ENCODE data around the gene MARCHF2.

The MARCHF2 gene

GRCh38 chr19:8476524-8476923, 63.4 kb downstream of the MARCHF2 start:
- TF ChIP-seq CTCF (IDR thresholded peaks at IDR 0.05; ENCODE audit: low read depth, low read length, missing control alignments): no peak
- in situ Hi-C loops (cut with HindIII; ENCODE audit: low pct_ligation_motif_present, low sequenced_read_pairs): no loop called here
- Histone ChIP-seq H3K27ac (no peak overlapping the region), H3K4me3 (ENCODE audit: low read depth, low read length) (no peak overlapping the region), H3K27me3 (replicated peaks) (no peaks in the 10 kb centered on the region), H3K36me3 (replicated peaks) (peaks cover 58% of the 10 kb centered on the region)
- no peak for DNase-seq

GRCh38 chr19:8477889-8478288, 64.8 kb downstream of the MARCHF2 start:
- in situ Hi-C loops (cut with HindIII; ENCODE audit: low pct_ligation_motif_present, low sequenced_read_pairs): no loop called here
- Histone ChIP-seq H3K4me3 (ENCODE audit: low read depth, low read length) (no peak overlapping the region), H3K27ac (no peak overlapping the region), H3K36me3 (replicated peaks) (peaks cover 49% of the 10 kb centered on the region), H3K27me3 (replicated peaks) (no peaks in the 10 kb centered on the region)
- no peak for TF ChIP-seq CTCF (IDR thresholded peaks at IDR 0.05; ENCODE audit: low read depth, low read length, missing control alignments)
- DNase-seq: no peak

- in situ Hi-C loops (cut with HindIII; ENCODE audit: low pct_ligation_motif_present, low sequenced_read_pairs): no loop called here
- H3K4me3 ChIP-seq (ENCODE audit: low read depth, low read length): no peak overlapping the region
- H3K27me3 ChIP-seq (replicated peaks): no peaks in the 10 kb centered on the region
- DNase-seq: no peak
- H3K27ac ChIP-seq: no peak overlapping the region
- TF ChIP-seq CTCF (IDR thresholded peaks at IDR 0.05; ENCODE audit: low read depth, low read length, missing control alignments): no peak
- H3K36me3 ChIP-seq (replicated peaks): peaks cover 51% of the 10 kb centered on the region
These were observed 65.5 kb downstream of the MARCHF2 start for GRCh38 chr19:8478598-8478997.

- Histone ChIP-seq H3K27me3 (replicated peaks) (no peaks in the 10 kb centered on the region), H3K4me3 (ENCODE audit: low read depth, low read length) (no peak overlapping the region), H3K36me3 (replicated peaks) (peaks cover 54% of the 10 kb centered on the region), H3K27ac (no peak overlapping the region)
- in situ Hi-C loops (cut with HindIII; ENCODE audit: low pct_ligation_motif_present, low sequenced_read_pairs): no loop called here
- DNase-seq: no peak
- TF ChIP-seq CTCF (IDR thresholded peaks at IDR 0.05; ENCODE audit: low read depth, low read length, missing control alignments): no peak
These were observed 68.1 kb downstream of the MARCHF2 start for GRCh38 chr19:8481201-8481600.

- peaks cover 58% of the 10 kb centered on the region for H3K36me3 ChIP-seq (replicated peaks)
- in situ Hi-C loops (cut with HindIII; ENCODE audit: low pct_ligation_motif_present, low sequenced_read_pairs): no loop called here
- TF ChIP-seq CTCF (IDR thresholded peaks at IDR 0.05; ENCODE audit: low read depth, low read length, missing control alignments): no peak
These were observed 68.5 kb downstream of the MARCHF2 start for GRCh38 chr19:8481616-8482015.

GRCh38 chr19:8482696-8483095, 69.6 kb downstream of the MARCHF2 start:
- H3K36me3 ChIP-seq (replicated peaks): peaks cover 60% of the 10 kb centered on the region
- in situ Hi-C loops (cut with HindIII; ENCODE audit: low pct_ligation_motif_present, low sequenced_read_pairs): no loop called here

More at GRCh38 chr19:8481616-8482015, 68.5 kb downstream of the MARCHF2 start:
- Histone ChIP-seq H3K27ac (no peak overlapping the region), H3K4me3 (ENCODE audit: low read depth, low read length) (no peak overlapping the region), H3K27me3 (replicated peaks) (no peaks in the 10 kb centered on the region)
- DNase-seq: no peak

More at GRCh38 chr19:8482696-8483095, 69.6 kb downstream of the MARCHF2 start:
- Histone ChIP-seq H3K27ac (no peak overlapping the region), H3K4me3 (ENCODE audit: low read depth, low read length) (no peak overlapping the region), H3K27me3 (replicated peaks) (no peaks in the 10 kb centered on the region)
- DNase-seq: no peak
- TF ChIP-seq CTCF (IDR thresholded peaks at IDR 0.05; ENCODE audit: low read depth, low read length, missing control alignments): no peak
